ENCODE measurements around the gene MTSS2. TPM values are rescaled to one million over a fixed set of nuclear protein-coding genes. Genes with fewer than 3 reads are reported as not detected.

Gene MTSS2
- polyA plus RNA-seq, 1 of the 3 experiments (the other 2 are of a cell fraction), result 54.1 TPM

DNA sequence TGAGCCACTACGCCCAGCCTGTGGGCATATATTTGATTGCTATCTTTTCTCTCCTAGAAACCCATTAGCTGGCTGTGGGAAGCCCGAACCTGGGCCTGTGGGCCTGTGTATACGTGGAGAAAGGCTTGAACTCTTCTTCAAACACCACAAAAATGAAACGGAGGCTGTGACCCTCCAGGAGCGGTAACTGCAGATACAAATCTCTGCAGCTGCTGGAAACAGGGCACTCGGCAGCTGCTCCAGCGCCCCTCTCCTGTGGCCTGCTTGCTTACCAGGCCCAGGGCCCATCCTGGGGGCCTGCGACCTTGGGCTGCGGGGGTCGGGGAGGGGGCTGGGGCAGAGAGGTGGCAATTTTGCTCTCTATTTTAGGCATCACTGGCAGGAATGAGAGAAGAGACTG lies 28.0 kb upstream of the MTSS2 start (continued):
- TF ChIP-seq FOSL2 (IDR thresholded peaks at IDR 0.05; ENCODE audit: borderline replicate concordance, low read depth) (no peak), SIN3A (IDR thresholded peaks at IDR 0.05; ENCODE audit: borderline replicate concordance, low read depth, low read length) (no peak), MEF2A (IDR thresholded peaks at IDR 0.05; ENCODE audit: borderline replicate concordance, low read depth) (no peak), FOXJ3 (CRISPR knock-in tag; IDR thresholded peaks at IDR 0.05) (peak; percentile 66), RCOR1 (IDR thresholded peaks at IDR 0.05; ENCODE audit: low read length) (no peak)
- TF ChIP-seq, protein P1, sequence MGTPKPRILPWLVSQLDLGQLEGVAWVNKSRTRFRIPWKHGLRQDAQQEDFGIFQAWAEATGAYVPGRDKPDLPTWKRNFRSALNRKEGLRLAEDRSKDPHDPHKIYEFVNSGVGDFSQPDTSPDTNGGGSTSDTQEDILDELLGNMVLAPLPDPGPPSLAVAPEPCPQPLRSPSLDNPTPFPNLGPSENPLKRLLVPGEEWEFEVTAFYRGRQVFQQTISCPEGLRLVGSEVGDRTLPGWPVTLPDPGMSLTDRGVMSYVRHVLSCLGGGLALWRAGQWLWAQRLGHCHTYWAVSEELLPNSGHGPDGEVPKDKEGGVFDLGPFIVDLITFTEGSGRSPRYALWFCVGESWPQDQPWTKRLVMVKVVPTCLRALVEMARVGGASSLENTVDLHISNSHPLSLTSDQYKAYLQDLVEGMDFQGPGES (IDR thresholded peaks at IDR 0.05; ENCODE audit: low read depth, low read length), result no peak
- TF ChIP-seq, protein P2, sequence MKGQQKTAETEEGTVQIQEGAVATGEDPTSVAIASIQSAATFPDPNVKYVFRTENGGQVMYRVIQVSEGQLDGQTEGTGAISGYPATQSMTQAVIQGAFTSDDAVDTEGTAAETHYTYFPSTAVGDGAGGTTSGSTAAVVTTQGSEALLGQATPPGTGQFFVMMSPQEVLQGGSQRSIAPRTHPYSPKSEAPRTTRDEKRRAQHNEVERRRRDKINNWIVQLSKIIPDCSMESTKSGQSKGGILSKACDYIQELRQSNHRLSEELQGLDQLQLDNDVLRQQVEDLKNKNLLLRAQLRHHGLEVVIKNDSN (IDR thresholded peaks at IDR 0.05; ENCODE audit: borderline replicate concordance, low read depth), result no peak

GRCh38 chr16:70713342-70713741 lies 27.5 kb upstream of the MTSS2 start:
- Histone ChIP-seq H4K20me1 (ENCODE audit: insufficient read depth) (no peaks in the 10 kb centered on the region), H3K9ac (0 out of 2 replicates have a peak overlapping the region, but pooled peaks have one; percentile 72), H3K27me3 (ENCODE audit: insufficient read depth) (no peaks in the 10 kb centered on the region), H2AFZ (ENCODE audit: low read depth) (no peak overlapping the region), H3K4me2 (no peak overlapping the region), H3K36me3 (replicated peaks in 1 of 2; ENCODE audit: control insufficient read depth in 1 of 2, insufficient read depth in 2 of 2, low read length in 1 of 2) (no peaks in the 10 kb centered on the region), H3K4me1 (ENCODE audit: control insufficient read depth in 1 of 2, insufficient read depth in 2 of 2, low read depth in 1 of 2, low read length in 1 of 2) (peaks cover 31 to 80% of the 10 kb centered on the region in 2 experiments), H3K9me2 (no peaks in the 10 kb centered on the region), H3K27ac (ENCODE audit: low read depth in 2 of 2, low read length in 1 of 2) (peak overlapping the region; percentile 98 to 100; a peak in 3 of 4 replicates), H3K4me3 (ENCODE audit: low read depth in 2 of 2, low read length in 1 of 2) (no peak overlapping the region), H3F3A (replicated peaks; ENCODE audit: insufficient read depth) (peaks cover 22% of the 10 kb centered on the region), H3K9me3 (no peaks in the 10 kb centered on the region), H3K79me2 (ENCODE audit: insufficient read depth) (no peaks in the 10 kb centered on the region)
- ChIA-PET POLR2A (interaction anchor here (0.9 to 3.0 kb wide), 4 partner anchors 10 to 26 kb away, joined by 3 to 17 read pairs (median 10); no protein-coding TSS in a partner anchor), CTCF (interaction anchor here (0.8 to 4.7 kb wide), 5 partner anchors 10 to 58 kb away, joined by 3 to 29 read pairs (median 7); no protein-coding TSS in a partner anchor)
- TF ChIP-seq CTCF (IDR thresholded peaks at IDR 0.05), result no peak
- TF ChIP-seq TEAD4 (IDR thresholded peaks at IDR 0.05; ENCODE audit: borderline replicate concordance, insufficient read depth), result no peak
- TF ChIP-seq SMC3 (IDR thresholded peaks at IDR 0.05; ENCODE audit: low read depth, low read length), result no peak
- no peak for TF ChIP-seq TAF1 (IDR thresholded peaks at IDR 0.05; ENCODE audit: borderline replicate concordance, low read depth, low read length)
- 71% methylated on average over 4 of the region's 5 CpGs for WGBS (ENCODE audit: low lambda C conversion rate)
- DNase-seq, result no peak
